GM23338 (cell line): Measurements from ENCODE around the gene PLA2G4B. TPM values are rescaled to one million over a fixed set of nuclear protein-coding genes. Genes with fewer than 3 reads are reported as not detected.

Experiments
- ATAC-seq: fragments of 200-7000 bp; cut with Tn5 transposase; 3 replicates; pipeline ENCODE4 v1.9.1; 2020
- DNase-seq: peaks from one replicate; pipeline ENCODE4 v3.0.0-alpha.2; 2015; ENCODE audit warnings: low spot score
- H2AFZ ChIP-seq: fragments of 200-600 bp; sonication (generic); 2 replicates; pipeline ENCODE4 v1.8.0; 2016; ENCODE audit warnings: antibody characterized with exemption, mild to moderate bottlenecking, moderate library complexity
- H3F3A ChIP-seq: fragments of 200-600 bp; sonication (generic); replicated peaks from 2 replicates; pipeline ENCODE4 v1.8.0; 2017; ENCODE audit warnings: antibody characterized with exemption, mixed run types, low read depth
- H3K27ac ChIP-seq: fragments of 200-600 bp; sonication (generic); 2 replicates; pipeline ENCODE4 v1.6.1; 2016; ENCODE audit warnings: low read depth
- H3K27me3 ChIP-seq: fragments of 200-600 bp; sonication (generic); 2 replicates; pipeline ENCODE4 v1.8.0; 2016; ENCODE audit warnings: mild to moderate bottlenecking, mixed run types, moderate library complexity; ENCODE audit not compliant: insufficient read depth
- H3K36me3 ChIP-seq: fragments of 200-600 bp; sonication (generic); 2 replicates; pipeline ENCODE4 v1.8.0; 2016; ENCODE audit warnings: mild to moderate bottlenecking; ENCODE audit not compliant: insufficient read depth
- H3K4me1 ChIP-seq: fragments of 200-600 bp; sonication (generic); 2 replicates; pipeline ENCODE4 v1.8.0; 2016; ENCODE audit warnings: mild to moderate bottlenecking, moderate library complexity; ENCODE audit not compliant: insufficient read depth
- H3K4me2 ChIP-seq: fragments of 200-600 bp; sonication (generic); 2 replicates; pipeline ENCODE4 v1.7.1; 2017; ENCODE audit warnings: mixed run types
- H3K4me3 ChIP-seq: fragments of 200-600 bp; sonication (generic); 2 replicates; pipeline ENCODE4 v1.6.1; 2016; ENCODE audit warnings: mixed run types
- H3K79me2 ChIP-seq: fragments of 200-600 bp; sonication (generic); replicated peaks from 2 replicates; pipeline ENCODE4 v1.8.0; 2017; ENCODE audit warnings: mild to moderate bottlenecking; ENCODE audit not compliant: insufficient read depth
- H3K9me2 ChIP-seq: fragments of 200-600 bp; sonication (generic); 2 replicates; pipeline ENCODE4 v1.8.0; 2017; ENCODE audit not compliant: insufficient read depth
- H4K20me1 ChIP-seq: fragments of 200-600 bp; sonication (generic); replicated peaks from 2 replicates; pipeline ENCODE4 v1.8.0; 2017; ENCODE audit warnings: mild to moderate bottlenecking; ENCODE audit not compliant: insufficient read depth
- H3K27ac Mint-ChIP-seq: 2 replicates; pipeline ENCODE4 v1.8.0; 2020; ENCODE audit warnings: inconsistent platforms, mild to moderate bottlenecking, moderate library complexity, mixed read lengths
- H3K27me3 Mint-ChIP-seq: 3 replicates; pipeline ENCODE4 v1.8.0; 2022; ENCODE audit warnings: low read depth, mild to moderate bottlenecking, moderate library complexity, mixed read lengths, inconsistent platforms; ENCODE audit not compliant: insufficient read depth, poor library complexity
- H3K36me3 Mint-ChIP-seq: 3 replicates; pipeline ENCODE4 v1.8.0; 2021; ENCODE audit warnings: low read depth, mild to moderate bottlenecking, inconsistent platforms, moderate library complexity, mixed read lengths
- H3K4me1 Mint-ChIP-seq: 3 replicates; pipeline ENCODE4 v1.8.0; 2020; ENCODE audit warnings: mild to moderate bottlenecking, inconsistent platforms, mixed read lengths
- H3K4me3 Mint-ChIP-seq: 3 replicates; pipeline ENCODE4 v1.8.0; 2021; ENCODE audit warnings: moderate library complexity, mild to moderate bottlenecking, inconsistent platforms, mixed read lengths
- H3K9me3 Mint-ChIP-seq: 3 replicates; pipeline ENCODE4 v1.8.0; 2020; ENCODE audit warnings: moderate library complexity, mild to moderate bottlenecking, inconsistent platforms, mixed read lengths
- CREB1 ChIP-seq: fragments of 250-450 bp; sonication (Bioruptor Pico); IDR thresholded peaks from 2 replicates; pipeline ENCODE4 v1.5.0; 2020; ENCODE audit warnings: low read depth, mild to moderate bottlenecking, moderate library complexity
- CTCF ChIP-seq, 2 experiments: fragments of 200-600 bp in 1 of 2; sonication (generic) in 1 of 2; conservative IDR thresholded peaks; 2 replicates each; pipeline versions ENCODE4 v1.5.1 to v1.6.1; 2016 to 2017; ENCODE audit warnings: antibody characterized with exemption in 2 of 2, low read depth in 2 of 2, mild to moderate bottlenecking in 2 of 2, moderate library complexity in 1 of 2
- ETS1 ChIP-seq: IDR thresholded peaks from 2 replicates; pipeline ENCODE4 v1.6.1; 2016; ENCODE audit warnings: antibody characterized with exemption
- EZH2 ChIP-seq: fragments of 200-600 bp; sonication (generic); IDR thresholded peaks from one replicate; pipeline ENCODE4 v1.8.0; 2017; ENCODE audit warnings: antibody characterized with exemption, mild to moderate bottlenecking, low read depth; ENCODE audit not compliant: unreplicated experiment
- EZH2phosphoT487 ChIP-seq: fragments of 200-600 bp; sonication (generic); IDR thresholded peaks from one replicate; pipeline ENCODE4 v1.8.1; 2018; ENCODE audit warnings: antibody characterized with exemption; ENCODE audit not compliant: unreplicated experiment
- JUNB ChIP-seq: IDR thresholded peaks from one replicate; pipeline ENCODE4 v1.6.1; 2016; ENCODE audit warnings: antibody characterized with exemption; ENCODE audit not compliant: unreplicated experiment
- POLR2AphosphoS5 ChIP-seq: IDR thresholded peaks from 2 replicates; pipeline ENCODE4 v1.6.1; 2016; ENCODE audit warnings: antibody characterized with exemption, low read depth
- STAT1 ChIP-seq: IDR thresholded peaks from one replicate; pipeline ENCODE4 v1.6.1; 2016; ENCODE audit warnings: antibody characterized with exemption; ENCODE audit not compliant: unreplicated experiment
- ZNF114 ChIP-seq: fragments of 250-450 bp; sonication (Bioruptor Pico); IDR thresholded peaks from 2 replicates; pipeline ENCODE4 v1.5.0; 2020; ENCODE audit warnings: mild to moderate bottlenecking, moderate library complexity
- ZNF331 ChIP-seq: fragments of 250-450 bp; sonication (Bioruptor Pico); IDR thresholded peaks from 2 replicates; pipeline ENCODE4 v1.5.0; 2020; ENCODE audit warnings: low read depth, mild to moderate bottlenecking, moderate library complexity
- polyA plus RNA-seq: library from polyadenylated mRNA; unstranded; fragments of >200 nt; fragmentation: Nextera tagmentation; extraction: Ambion mirVana; gene quantifications from 2 replicates; pipeline ENCODE4 v1.2.1, GENCODE V29; 2016
- total RNA-seq: library from RNA; depleted of rRNA; stranded (reverse); fragments of >200 nt; shearing (Covaris generic); gene quantifications from 2 replicates; pipeline ENCODE4 v1.2.3, GENCODE V29; 2014
- TF ChIP-seq, protein P1 (sequence below): fragments of 250-450 bp; sonication (Bioruptor Pico); IDR thresholded peaks from 2 replicates; pipeline ENCODE4 v1.5.0; 2020; ENCODE audit warnings: mild to moderate bottlenecking, moderate library complexity

The PLA2G4B gene
- total and polyA plus RNA-seq, 2 experiments from 2014 or later: 4.4 to 9.6 TPM

GRCh38 chr15:41828807-41829141, 9.9 kb upstream of the PLA2G4B start (continued):
- TF ChIP-seq EZH2phosphoT487 (no peak), ZNF114 (CRISPR knock-in tag) (no peak), ETS1 (no peak), POLR2AphosphoS5 (no peak), EZH2 (no peak)
- TF ChIP-seq, protein P1, sequence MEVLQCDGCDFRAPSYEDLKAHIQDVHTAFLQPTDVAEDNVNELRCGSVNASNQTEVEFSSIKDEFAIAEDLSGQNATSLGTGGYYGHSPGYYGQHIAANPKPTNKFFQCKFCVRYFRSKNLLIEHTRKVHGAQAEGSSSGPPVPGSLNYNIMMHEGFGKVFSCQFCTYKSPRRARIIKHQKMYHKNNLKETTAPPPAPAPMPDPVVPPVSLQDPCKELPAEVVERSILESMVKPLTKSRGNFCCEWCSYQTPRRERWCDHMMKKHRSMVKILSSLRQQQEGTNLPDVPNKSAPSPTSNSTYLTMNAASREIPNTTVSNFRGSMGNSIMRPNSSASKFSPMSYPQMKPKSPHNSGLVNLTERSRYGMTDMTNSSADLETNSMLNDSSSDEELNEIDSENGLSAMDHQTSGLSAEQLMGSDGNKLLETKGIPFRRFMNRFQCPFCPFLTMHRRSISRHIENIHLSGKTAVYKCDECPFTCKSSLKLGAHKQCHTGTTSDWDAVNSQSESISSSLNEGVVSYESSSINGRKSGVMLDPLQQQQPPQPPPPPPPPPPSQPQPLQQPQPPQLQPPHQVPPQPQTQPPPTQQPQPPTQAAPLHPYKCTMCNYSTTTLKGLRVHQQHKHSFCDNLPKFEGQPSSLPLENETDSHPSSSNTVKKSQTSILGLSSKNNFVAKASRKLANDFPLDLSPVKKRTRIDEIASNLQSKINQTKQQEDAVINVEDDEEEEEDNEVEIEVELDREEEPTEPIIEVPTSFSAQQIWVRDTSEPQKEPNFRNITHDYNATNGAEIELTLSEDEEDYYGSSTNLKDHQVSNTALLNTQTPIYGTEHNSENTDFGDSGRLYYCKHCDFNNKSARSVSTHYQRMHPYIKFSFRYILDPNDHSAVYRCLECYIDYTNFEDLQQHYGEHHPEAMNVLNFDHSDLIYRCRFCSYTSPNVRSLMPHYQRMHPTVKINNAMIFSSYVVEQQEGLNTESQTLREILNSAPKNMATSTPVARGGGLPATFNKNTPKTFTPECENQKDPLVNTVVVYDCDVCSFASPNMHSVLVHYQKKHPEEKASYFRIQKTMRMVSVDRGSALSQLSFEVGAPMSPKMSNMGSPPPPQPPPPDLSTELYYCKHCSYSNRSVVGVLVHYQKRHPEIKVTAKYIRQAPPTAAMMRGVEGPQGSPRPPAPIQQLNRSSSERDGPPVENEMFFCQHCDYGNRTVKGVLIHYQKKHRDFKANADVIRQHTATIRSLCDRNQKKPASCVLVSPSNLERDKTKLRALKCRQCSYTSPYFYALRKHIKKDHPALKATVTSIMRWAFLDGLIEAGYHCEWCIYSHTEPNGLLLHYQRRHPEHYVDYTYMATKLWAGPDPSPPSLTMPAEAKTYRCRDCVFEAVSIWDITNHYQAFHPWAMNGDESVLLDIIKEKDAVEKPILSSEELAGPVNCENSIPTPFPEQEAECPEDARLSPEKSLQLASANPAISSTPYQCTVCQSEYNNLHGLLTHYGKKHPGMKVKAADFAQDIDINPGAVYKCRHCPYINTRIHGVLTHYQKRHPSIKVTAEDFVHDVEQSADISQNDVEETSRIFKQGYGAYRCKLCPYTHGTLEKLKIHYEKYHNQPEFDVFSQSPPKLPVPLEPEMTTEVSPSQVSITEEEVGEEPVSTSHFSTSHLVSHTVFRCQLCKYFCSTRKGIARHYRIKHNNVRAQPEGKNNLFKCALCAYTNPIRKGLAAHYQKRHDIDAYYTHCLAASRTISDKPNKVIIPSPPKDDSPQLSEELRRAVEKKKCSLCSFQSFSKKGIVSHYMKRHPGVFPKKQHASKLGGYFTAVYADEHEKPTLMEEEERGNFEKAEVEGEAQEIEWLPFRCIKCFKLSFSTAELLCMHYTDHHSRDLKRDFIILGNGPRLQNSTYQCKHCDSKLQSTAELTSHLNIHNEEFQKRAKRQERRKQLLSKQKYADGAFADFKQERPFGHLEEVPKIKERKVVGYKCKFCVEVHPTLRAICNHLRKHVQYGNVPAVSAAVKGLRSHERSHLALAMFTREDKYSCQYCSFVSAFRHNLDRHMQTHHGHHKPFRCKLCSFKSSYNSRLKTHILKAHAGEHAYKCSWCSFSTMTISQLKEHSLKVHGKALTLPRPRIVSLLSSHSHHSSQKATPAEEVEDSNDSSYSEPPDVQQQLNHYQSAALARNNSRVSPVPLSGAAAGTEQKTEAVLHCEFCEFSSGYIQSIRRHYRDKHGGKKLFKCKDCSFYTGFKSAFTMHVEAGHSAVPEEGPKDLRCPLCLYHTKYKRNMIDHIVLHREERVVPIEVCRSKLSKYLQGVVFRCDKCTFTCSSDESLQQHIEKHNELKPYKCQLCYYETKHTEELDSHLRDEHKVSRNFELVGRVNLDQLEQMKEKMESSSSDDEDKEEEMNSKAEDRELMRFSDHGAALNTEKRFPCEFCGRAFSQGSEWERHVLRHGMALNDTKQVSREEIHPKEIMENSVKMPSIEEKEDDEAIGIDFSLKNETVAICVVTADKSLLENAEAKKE (CRISPR knock-in tag): no peak

- Histone ChIP-seq H3K4me1 (peaks cover 4% of the 10 kb centered on the region; the same call in 1 of the 2 replicates), H3K4me3 (no peak overlapping the region), H3K4me2 (no peak overlapping the region), H3K9me2 (no peaks in the 10 kb centered on the region), H3K36me3 (no peaks in the 10 kb centered on the region; the same call in 1 of the 2 replicates), H3F3A (no peaks in the 10 kb centered on the region), H4K20me1 (no peaks in the 10 kb centered on the region; the same call in 1 of the 2 replicates), H3K27me3 (peaks cover 5% of the 10 kb centered on the region; the same call in 1 of the 2 replicates), H2AFZ (no peak overlapping the region), H3K79me2 (0 out of 2 replicates have a peak, but pooled peaks cover 4% of the 10 kb centered on the region), H3K27ac (no peak overlapping the region)
- Mint-ChIP-seq H3K36me3 (peaks cover 10% of the 10 kb centered on the region), H3K9me3 (no peaks in the 10 kb centered on the region), H3K4me1 (peaks cover 9% of the 10 kb centered on the region), H3K27me3 (peaks cover 17% of the 10 kb centered on the region), H3K4me3 (no peak overlapping the region), H3K27ac (no peak overlapping the region)
- no peak for DNase-seq
- no peak for ATAC-seq
- no peak for TF ChIP-seq ZNF114 (CRISPR knock-in tag)
- TF ChIP-seq STAT1: no peak
- no peak for TF ChIP-seq JUNB
- no peak for TF ChIP-seq CREB1 (CRISPR knock-in tag)
- TF ChIP-seq ZNF331 (CRISPR knock-in tag): no peak
- no peak for TF ChIP-seq ETS1
- TF ChIP-seq CTCF (conservative IDR thresholded peaks at IDR 0.05; ENCODE audit: low read depth in 2 of 2): no peak
- no peak for TF ChIP-seq EZH2
- no peak for TF ChIP-seq EZH2phosphoT487
- TF ChIP-seq POLR2AphosphoS5: no peak
These were observed 8.5 kb upstream of the PLA2G4B start for GRCh38 chr15:41829959-41830646.
